Measurements from ENCODE around the gene KIAA0319L.
"Not testable (repeated sequence)": the region's sequence is repeated elsewhere in the genome, so short reads cannot be mapped to it uniquely, and the experiment has no call there.

Gene KIAA0319L

GRCh38 chr1:35557118-35557610 is at the start of gene KIAA0319L:
TSS of gene KIAA0319L (minus strand) at chr1:35557403. CDS start at chr1:35554491, 2,912 bp downstream.
- DNase-seq (ENCODE audit: low read depth in 2 of 2), result no peak

- DNase-seq (ENCODE audit: low read depth in 2 of 2), result no peak
Observed at GRCh38 chr1:35605867-35606182, 48.6 kb upstream of the KIAA0319L start.

- DNase-seq (ENCODE audit: low read depth in 2 of 2), result no peak
Observed at GRCh38 chr1:35605071-35605866, 48.1 kb upstream of the KIAA0319L start.

GRCh38 chr1:35603941-35604340 is 46.7 kb upstream of the KIAA0319L start:
- DNase-seq (ENCODE audit: low read depth in 2 of 2), result no peak

- DNase-seq (ENCODE audit: low read depth in 2 of 2), result no peak
Observed at GRCh38 chr1:35603468-35603867, 46.3 kb upstream of the KIAA0319L start.

- no peak for DNase-seq (ENCODE audit: low read depth in 2 of 2)
Observed at GRCh38 chr1:35600593-35600992, 43.4 kb upstream of the KIAA0319L start.

- no peak for DNase-seq (ENCODE audit: low read depth in 2 of 2)
Observed at GRCh38 chr1:35599411-35599810, 42.2 kb upstream of the KIAA0319L start.

- no peak for DNase-seq (ENCODE audit: low read depth in 2 of 2)
Observed at GRCh38 chr1:35598895-35599294, 41.7 kb upstream of the KIAA0319L start.

GRCh38 chr1:35597870-35598269 is 40.7 kb upstream of the KIAA0319L start:
- no peak for DNase-seq (ENCODE audit: low read depth in 2 of 2)

GRCh38 chr1:35595684-35596083 is 38.5 kb upstream of the KIAA0319L start:
- DNase-seq (ENCODE audit: low read depth in 2 of 2), result no peak

GRCh38 chr1:35594005-35594760 is 37.0 kb upstream of the KIAA0319L start:
- DNase-seq (ENCODE audit: low read depth in 2 of 2), result no peak

- no peak for DNase-seq (ENCODE audit: low read depth in 2 of 2)
Observed at GRCh38 chr1:35592991-35593769, 36.0 kb upstream of the KIAA0319L start.

GRCh38 chr1:35591211-35591610 is 34.0 kb upstream of the KIAA0319L start:
- no peak for DNase-seq (ENCODE audit: low read depth in 2 of 2)

GRCh38 chr1:35590476-35591040 is 33.4 kb upstream of the KIAA0319L start:
- DNase-seq (ENCODE audit: low read depth in 2 of 2), result no peak

- no peak for DNase-seq (ENCODE audit: low read depth in 2 of 2)
Observed at GRCh38 chr1:35589516-35590427, 32.6 kb upstream of the KIAA0319L start.

- DNase-seq (ENCODE audit: low read depth in 2 of 2), result no peak
Observed at GRCh38 chr1:35588197-35588910, 31.2 kb upstream of the KIAA0319L start.

GRCh38 chr1:35587736-35588135 is 30.5 kb upstream of the KIAA0319L start:
- DNase-seq (ENCODE audit: low read depth in 2 of 2), result no peak

GRCh38 chr1:35586808-35587207 is 29.6 kb upstream of the KIAA0319L start:
- no peak for DNase-seq (ENCODE audit: low read depth in 2 of 2)

GRCh38 chr1:35585805-35586204 is 28.6 kb upstream of the KIAA0319L start:
- DNase-seq (ENCODE audit: low read depth in 2 of 2), result not testable (repeated sequence)

- no peak for DNase-seq (ENCODE audit: low read depth in 2 of 2)
Observed at GRCh38 chr1:35585281-35585680, 28.1 kb upstream of the KIAA0319L start.
